ENCODE data around the gene MALSU1.

GRCh38 chr7:23287612-23288011 is 11.5 kb upstream of the MALSU1 start:
- TF ChIP-seq CTCF (conservative IDR thresholded peaks at IDR 0.05; ENCODE audit: low read length) (no peak), EZH2phosphoT487 (IDR thresholded peaks at IDR 0.05; ENCODE audit: borderline replicate concordance) (no peak)

Data from Loucy (cell line).